Measurements from ENCODE around the gene EDN2. TPM values are rescaled to one million over a fixed set of nuclear protein-coding genes. Genes with fewer than 3 reads are reported as not detected.

Gene EDN2
- total RNA-seq, 1 donor from 2014 or later = not detected

GRCh38 chr1:41464885-41465284, 19.6 kb downstream of the EDN2 start:
- Mint-ChIP-seq H3K27me3 (ENCODE audit: low read depth) (no peaks in the 10 kb centered on the region), H3K4me3 (no peak overlapping the region), H3K9me3 (no peaks in the 10 kb centered on the region), H3K36me3 (ENCODE audit: low read depth) (no peaks in the 10 kb centered on the region), H3K4me1 (peaks cover 7% of the 10 kb centered on the region), H3K27ac (ENCODE audit: unreplicated experiment) (no peak overlapping the region)
- TF ChIP-seq CTCF (conservative IDR thresholded peaks at IDR 0.05) = no peak
- no peak for DNase-seq (ENCODE audit: low read depth, low spot score)

DNA sequence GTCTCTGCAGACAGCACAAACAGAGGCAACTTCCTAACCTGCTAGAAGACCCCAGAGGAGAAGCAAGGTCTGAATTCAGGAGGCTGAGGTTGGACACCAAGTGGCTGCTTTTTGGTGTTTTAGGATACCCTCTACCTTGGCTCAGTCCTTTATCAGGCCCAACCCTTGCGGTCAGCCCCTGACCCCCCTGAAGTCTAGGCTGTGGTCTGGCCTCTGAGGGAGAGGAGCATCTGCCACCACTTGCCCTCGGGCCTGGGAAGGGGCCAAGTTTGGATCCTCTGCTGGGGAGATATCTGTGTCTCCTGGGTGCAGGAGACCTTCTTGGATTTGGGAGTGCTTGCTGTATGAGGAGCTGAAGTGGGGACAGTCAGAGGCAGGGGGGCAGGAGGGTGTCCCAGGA, 21.0 kb downstream of the EDN2 start:
- Mint-ChIP-seq H3K4me1 (peaks cover 10% of the 10 kb centered on the region), H3K36me3 (ENCODE audit: low read depth) (no peaks in the 10 kb centered on the region), H3K4me3 (no peak overlapping the region), H3K9me3 (peaks cover 3% of the 10 kb centered on the region), H3K27me3 (ENCODE audit: low read depth) (no peaks in the 10 kb centered on the region), H3K27ac (ENCODE audit: unreplicated experiment) (no peak overlapping the region)
- no peak for DNase-seq (ENCODE audit: low read depth, low spot score)
- TF ChIP-seq CTCF (conservative IDR thresholded peaks at IDR 0.05) = no peak

DNA sequence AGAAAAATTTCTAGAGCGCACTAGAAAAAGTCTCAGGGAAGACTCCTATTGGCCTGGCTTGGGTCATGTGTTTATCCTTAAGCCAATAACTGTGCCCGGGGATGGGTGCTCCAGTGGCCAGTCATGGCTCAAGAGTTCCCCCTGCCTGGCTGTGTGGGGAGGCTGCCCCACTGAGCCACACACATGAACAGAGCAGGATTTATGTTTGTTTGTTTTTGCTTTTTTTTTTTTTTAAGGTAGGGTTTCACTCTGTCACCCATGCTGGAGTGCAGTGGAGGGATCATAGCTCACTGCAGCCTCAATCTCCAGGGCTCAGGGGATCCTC, 21.8 kb downstream of the EDN2 start:
- Mint-ChIP-seq H3K27ac (ENCODE audit: unreplicated experiment) (no peak overlapping the region), H3K9me3 (peaks cover 3% of the 10 kb centered on the region), H3K4me3 (no peak overlapping the region), H3K27me3 (ENCODE audit: low read depth) (no peaks in the 10 kb centered on the region), H3K36me3 (ENCODE audit: low read depth) (no peaks in the 10 kb centered on the region), H3K4me1 (peaks cover 14% of the 10 kb centered on the region)
- TF ChIP-seq CTCF (conservative IDR thresholded peaks at IDR 0.05) = no peak
- DNase-seq (ENCODE audit: low read depth, low spot score) = no peak

GRCh38 chr1:41461790-41462679, 22.4 kb downstream of the EDN2 start:
- Mint-ChIP-seq H3K4me3 (no peak overlapping the region), H3K27ac (ENCODE audit: unreplicated experiment) (no peak overlapping the region), H3K9me3 (peaks cover 3% of the 10 kb centered on the region), H3K27me3 (ENCODE audit: low read depth) (no peaks in the 10 kb centered on the region), H3K36me3 (ENCODE audit: low read depth) (no peaks in the 10 kb centered on the region), H3K4me1 (peaks cover 14% of the 10 kb centered on the region)
- DNase-seq (ENCODE audit: low read depth, low spot score) = no peak
- no peak for TF ChIP-seq CTCF (conservative IDR thresholded peaks at IDR 0.05)

GRCh38 chr1:41456847-41457540, 27.5 kb downstream of the EDN2 start:
- H3K4me3 Mint-ChIP-seq = no peak overlapping the region
- TF ChIP-seq CTCF (conservative IDR thresholded peaks at IDR 0.05) = no peak
- H3K9me3 Mint-ChIP-seq = peaks cover 3% of the 10 kb centered on the region
- H3K4me1 Mint-ChIP-seq = peaks cover 50% of the 10 kb centered on the region
- H3K27ac Mint-ChIP-seq (ENCODE audit: unreplicated experiment) = peak overlapping the region; percentile 50
- DNase-seq (ENCODE audit: low read depth, low spot score) = no peak
- H3K36me3 Mint-ChIP-seq (ENCODE audit: low read depth) = no peaks in the 10 kb centered on the region
- no peaks in the 10 kb centered on the region for H3K27me3 Mint-ChIP-seq (ENCODE audit: low read depth)

Measured in neural crest cell (in vitro differentiated cells).